BE2C (cell line): ENCODE data around the gene TMEM151A.
"Not testable (repeated sequence)": the region's sequence is repeated elsewhere in the genome, so short reads cannot be mapped to it uniquely, and the experiment has no call there.

Source experiments
- DNase-seq: peaks from one replicate; pipeline ENCODE4 v3.0.0-alpha.2; 2020
- H3K27me3 ChIP-seq: fragments of 250-450 bp; sonication (Bioruptor Pico); 2 replicates; pipeline ENCODE4 v1.5.1; 2020; ENCODE audit warnings: mild to moderate bottlenecking
- H3K36me3 ChIP-seq: fragments of 250-450 bp; sonication (Bioruptor Pico); 2 replicates; pipeline ENCODE4 v1.5.1; 2020; ENCODE audit warnings: mild to moderate bottlenecking
- H3K4me1 ChIP-seq: fragments of 250-450 bp; sonication (Bioruptor Pico); 2 replicates; pipeline ENCODE4 v1.5.1; 2020
- H3K4me3 ChIP-seq: 2 replicates; pipeline ENCODE4 v1.5.1; 2011; ENCODE audit warnings: low read depth, low read length
- H3K9me3 ChIP-seq: fragments of 250-450 bp; sonication (Bioruptor Pico); 2 replicates; pipeline ENCODE4 v1.5.1; 2020
- TF ChIP-seq, protein P1 (sequence below): IDR thresholded peaks from 2 replicates; pipeline ENCODE4 v1.5.1; 2012; ENCODE audit warnings: mild to moderate bottlenecking, low read depth, low read length

Gene TMEM151A

DNA sequence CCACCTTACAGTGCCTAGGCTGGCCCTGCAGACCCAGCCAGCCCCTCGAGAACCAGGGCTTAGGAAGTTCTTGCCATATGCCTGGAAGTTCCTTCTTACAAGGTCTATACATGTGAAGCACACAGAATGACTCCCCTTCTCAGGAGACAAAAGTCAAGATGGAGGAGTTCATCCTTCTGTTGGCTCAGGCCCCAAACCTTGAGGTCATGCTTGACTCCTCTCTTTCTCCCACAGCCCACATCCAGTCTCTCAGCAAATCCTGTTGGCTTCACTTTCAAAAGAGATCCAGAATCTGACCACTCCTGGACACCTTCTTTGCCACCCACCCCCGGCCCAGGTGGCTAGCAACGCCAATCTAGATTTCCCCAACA lies 26.9 kb downstream of the TMEM151A start:
- Histone ChIP-seq H3K4me3 (no peak overlapping the region), H3K27me3 (no peaks in the 10 kb centered on the region), H3K9me3 (no peaks in the 10 kb centered on the region), H3K4me1 (peaks cover 35% of the 10 kb centered on the region), H3K36me3 (no peaks in the 10 kb centered on the region)
- TF ChIP-seq, protein P1, sequence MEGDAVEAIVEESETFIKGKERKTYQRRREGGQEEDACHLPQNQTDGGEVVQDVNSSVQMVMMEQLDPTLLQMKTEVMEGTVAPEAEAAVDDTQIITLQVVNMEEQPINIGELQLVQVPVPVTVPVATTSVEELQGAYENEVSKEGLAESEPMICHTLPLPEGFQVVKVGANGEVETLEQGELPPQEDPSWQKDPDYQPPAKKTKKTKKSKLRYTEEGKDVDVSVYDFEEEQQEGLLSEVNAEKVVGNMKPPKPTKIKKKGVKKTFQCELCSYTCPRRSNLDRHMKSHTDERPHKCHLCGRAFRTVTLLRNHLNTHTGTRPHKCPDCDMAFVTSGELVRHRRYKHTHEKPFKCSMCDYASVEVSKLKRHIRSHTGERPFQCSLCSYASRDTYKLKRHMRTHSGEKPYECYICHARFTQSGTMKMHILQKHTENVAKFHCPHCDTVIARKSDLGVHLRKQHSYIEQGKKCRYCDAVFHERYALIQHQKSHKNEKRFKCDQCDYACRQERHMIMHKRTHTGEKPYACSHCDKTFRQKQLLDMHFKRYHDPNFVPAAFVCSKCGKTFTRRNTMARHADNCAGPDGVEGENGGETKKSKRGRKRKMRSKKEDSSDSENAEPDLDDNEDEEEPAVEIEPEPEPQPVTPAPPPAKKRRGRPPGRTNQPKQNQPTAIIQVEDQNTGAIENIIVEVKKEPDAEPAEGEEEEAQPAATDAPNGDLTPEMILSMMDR: no peak
- DNase-seq: no peak

DNA sequence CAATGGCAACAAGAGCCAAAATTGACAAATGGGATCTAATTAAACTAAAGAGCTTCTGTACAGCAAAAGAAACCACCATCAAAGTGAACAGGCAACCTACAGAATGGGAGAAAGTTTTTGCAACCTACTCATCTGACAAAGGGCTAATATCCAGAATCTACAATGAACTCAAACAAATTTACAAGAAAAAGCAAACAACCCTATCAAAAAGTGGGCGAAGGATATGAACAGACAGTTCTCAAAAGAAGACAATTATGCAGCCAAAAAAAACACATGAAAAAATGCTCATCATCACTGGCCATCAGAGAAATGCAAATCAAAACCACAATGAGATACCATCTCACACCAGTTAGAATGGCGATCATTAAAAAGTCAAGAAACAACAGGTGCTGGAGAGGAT lies 28.6 kb downstream of the TMEM151A start:
- peaks cover 26% of the 10 kb centered on the region for H3K4me1 ChIP-seq
- H3K27me3 ChIP-seq: not testable (repeated sequence)

DNA sequence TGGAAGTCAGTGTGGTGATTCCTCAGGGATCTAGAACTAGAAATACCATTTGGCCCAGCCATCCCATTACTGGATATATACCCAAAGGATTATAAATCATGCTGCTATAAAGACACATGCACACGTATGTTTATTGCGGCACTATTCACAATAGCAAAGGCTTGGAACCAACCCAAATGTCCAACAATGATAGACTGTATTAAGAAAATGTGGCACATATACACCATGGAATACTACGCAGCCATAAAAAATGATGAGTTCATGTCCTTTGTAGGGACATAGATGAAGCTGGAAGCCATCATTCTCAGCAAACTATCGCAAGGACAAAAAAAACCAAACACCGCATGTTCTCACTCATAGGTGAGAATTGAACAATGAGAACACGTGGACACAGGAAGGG lies 29.1 kb downstream of the TMEM151A start:
- not testable (repeated sequence) for DNase-seq, H3K36me3 ChIP-seq, H3K9me3 ChIP-seq, H3K4me3 ChIP-seq, H3K27me3 ChIP-seq
- H3K4me1 ChIP-seq: peaks cover 24% of the 10 kb centered on the region

More for the DNA sequence above, 28.6 kb downstream of the TMEM151A start:
- H3K4me3 ChIP-seq, H3K9me3 ChIP-seq, DNase-seq, H3K36me3 ChIP-seq: not testable (repeated sequence)

DNA sequence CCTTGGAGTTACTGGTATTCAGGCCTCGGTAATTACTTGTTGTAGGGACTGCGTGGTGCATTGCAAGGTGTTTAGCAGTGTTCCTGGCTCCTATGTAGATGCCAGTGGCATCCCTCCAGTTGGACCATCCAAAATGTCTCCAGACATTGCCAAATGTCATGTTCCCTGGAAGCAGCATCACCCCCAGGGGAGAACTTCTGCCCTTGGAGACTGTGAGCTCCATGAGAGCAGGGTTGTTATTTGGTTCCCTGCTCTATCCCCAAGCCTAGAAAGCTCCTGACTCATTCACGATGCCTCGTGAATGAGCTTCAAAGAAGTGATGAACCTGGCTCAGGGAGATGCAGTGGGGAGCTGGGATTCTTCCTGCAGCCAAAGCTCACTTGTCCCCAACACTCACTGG lies 29.9 kb downstream of the TMEM151A start:
- TF ChIP-seq, protein P1: no peak
- H3K9me3 ChIP-seq: no peaks in the 10 kb centered on the region
- H3K36me3 ChIP-seq: no peaks in the 10 kb centered on the region
- DNase-seq: no peak
- peaks cover 18% of the 10 kb centered on the region for H3K4me1 ChIP-seq
- no peak overlapping the region for H3K4me3 ChIP-seq
- H3K27me3 ChIP-seq: no peaks in the 10 kb centered on the region

DNA sequence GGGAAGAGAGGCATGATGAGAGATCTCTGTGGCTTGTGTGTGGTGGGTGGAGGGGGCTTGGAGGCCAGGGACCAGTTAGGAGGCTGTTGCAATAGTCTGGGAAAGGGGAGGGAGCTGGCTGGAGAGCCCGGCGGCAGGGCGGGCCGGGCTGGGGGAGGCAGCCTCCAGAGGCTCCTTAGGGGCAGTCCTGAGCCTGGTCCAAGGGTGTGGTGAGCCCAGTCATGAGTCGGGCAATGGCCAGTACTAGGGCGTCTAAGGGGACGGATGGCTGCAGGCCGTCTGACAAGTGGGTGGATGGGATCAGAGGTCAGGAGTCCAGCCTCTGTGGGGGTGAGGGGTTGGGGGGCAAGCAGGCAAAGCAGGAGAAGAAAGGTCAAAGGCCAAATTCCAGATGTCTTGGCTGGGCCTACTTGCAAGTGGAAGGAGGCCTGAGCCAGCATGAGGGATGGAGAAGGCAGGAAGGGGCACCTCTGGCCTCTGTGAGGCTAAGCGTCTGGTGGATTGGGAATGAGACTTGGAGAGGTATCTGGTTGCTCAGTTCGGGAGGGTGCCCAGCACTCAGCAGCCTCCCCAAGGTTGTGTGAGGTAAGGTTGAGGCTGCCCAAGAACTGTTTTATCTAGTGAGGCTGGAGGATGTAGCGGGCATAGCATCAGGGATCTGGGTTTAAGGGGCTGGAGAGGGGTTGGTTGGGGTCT lies 31.2 kb downstream of the TMEM151A start:
- no peak overlapping the region for H3K4me3 ChIP-seq
- no peaks in the 10 kb centered on the region for H3K36me3 ChIP-seq
- peaks cover 21% of the 10 kb centered on the region for H3K4me1 ChIP-seq
- H3K9me3 ChIP-seq: no peaks in the 10 kb centered on the region
- H3K27me3 ChIP-seq: no peaks in the 10 kb centered on the region
- TF ChIP-seq, protein P1: no peak
- DNase-seq: no peak

DNA sequence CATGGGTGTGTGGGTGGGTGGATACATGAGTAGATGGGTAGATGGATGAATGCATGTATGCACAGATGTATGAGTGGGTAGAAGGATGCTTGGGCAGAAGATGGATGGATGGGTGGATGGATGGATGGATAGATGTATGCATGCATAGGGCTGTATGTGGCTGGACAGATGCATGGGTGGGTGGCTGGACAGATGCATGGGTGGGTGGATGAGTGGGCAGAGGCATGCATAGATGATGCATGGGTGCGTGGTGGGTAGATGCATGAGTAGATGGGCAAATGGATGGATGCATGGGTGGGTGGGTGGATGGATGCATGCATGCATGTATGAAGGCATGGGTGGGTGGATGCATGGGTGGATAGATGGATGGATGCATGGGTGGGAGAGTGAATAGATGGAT lies 32.0 kb downstream of the TMEM151A start:
- Histone ChIP-seq H3K27me3 (no peaks in the 10 kb centered on the region), H3K4me1 (peaks cover 21% of the 10 kb centered on the region), H3K36me3 (no peaks in the 10 kb centered on the region), H3K9me3 (no peaks in the 10 kb centered on the region), H3K4me3 (no peak overlapping the region)
- DNase-seq: no peak
- TF ChIP-seq, protein P1: no peak

DNA sequence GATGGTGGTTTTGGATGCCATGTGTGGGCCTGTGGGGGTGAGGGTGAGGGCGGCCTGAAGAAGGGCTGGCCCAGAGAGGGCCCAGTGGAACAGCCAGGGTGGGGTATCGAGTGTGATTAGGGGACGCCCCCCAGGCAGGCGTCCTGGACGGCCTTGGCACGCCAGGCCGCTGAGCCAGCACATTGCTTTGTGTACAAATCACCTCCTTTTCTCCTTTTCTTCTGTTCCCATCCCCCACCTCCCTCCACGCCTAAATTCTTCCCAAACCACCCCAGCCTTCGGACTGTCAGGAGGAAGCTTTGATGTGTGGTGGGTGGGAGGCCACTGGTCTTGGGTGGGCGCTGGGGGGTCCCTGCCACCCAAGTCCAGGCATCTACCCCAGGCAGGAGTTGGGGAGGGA lies 33.0 kb downstream of the TMEM151A start:
- TF ChIP-seq, protein P1: no peak
- Histone ChIP-seq H3K27me3 (no peaks in the 10 kb centered on the region), H3K4me3 (no peak overlapping the region), H3K4me1 (peaks cover 22% of the 10 kb centered on the region), H3K9me3 (no peaks in the 10 kb centered on the region), H3K36me3 (no peaks in the 10 kb centered on the region)
- no peak for DNase-seq
